HL-60 (cell line): Measurements from ENCODE around the gene FOXO6.
A peak's percentile ranks its signal among the peaks of the same experiment; 100 is the strongest.

Experiments
- DNase-seq, 2 experiments: peaks; one replicate each; pipeline ENCODE4 v3.0.0-alpha.2; 2010 to 2020; ENCODE audit warnings: low read depth in 1 of 2, low spot score in 1 of 2
- H3K27ac ChIP-seq: fragments of 250-450 bp; sonication (Bioruptor Pico); replicated peaks from 2 replicates; pipeline ENCODE4 v1.5.1; 2020; ENCODE audit warnings: mild to moderate bottlenecking, moderate library complexity
- H3K27me3 ChIP-seq: fragments of 250-450 bp; sonication (Bioruptor Pico); 2 replicates; pipeline ENCODE4 v1.5.1; 2021; ENCODE audit warnings: mild to moderate bottlenecking, moderate library complexity; ENCODE audit not compliant: insufficient read depth, poor library complexity, severe bottlenecking
- H3K4me3 ChIP-seq: replicated peaks from 2 replicates; pipeline ENCODE4 v1.5.1; 2011; ENCODE audit warnings: mild to moderate bottlenecking, control low read depth, low read length; ENCODE audit not compliant: insufficient read depth
- CTCF ChIP-seq: IDR thresholded peaks from one replicate; pipeline ENCODE4 v1.5.1; 2011; ENCODE audit warnings: low read length, control low read depth, inconsistent platforms; ENCODE audit not compliant: insufficient read depth
- GABPA ChIP-seq: IDR thresholded peaks from 2 replicates; pipeline ENCODE4 v1.6.1; 2012; ENCODE audit warnings: low read depth
- POLR2AphosphoS5 ChIP-seq: IDR thresholded peaks from 2 replicates; pipeline ENCODE4 v1.6.1; 2012; ENCODE audit warnings: low read depth
- SPI1 ChIP-seq: IDR thresholded peaks from 2 replicates; pipeline ENCODE4 v1.6.1; 2012; ENCODE audit warnings: low read depth, mild to moderate bottlenecking, borderline replicate concordance
- TF ChIP-seq, protein P1 (sequence below): IDR thresholded peaks from 2 replicates; pipeline ENCODE4 v1.6.1; 2012; ENCODE audit warnings: low read depth; ENCODE audit not compliant: insufficient replicate concordance

FOXO6 gene

GRCh38 chr1:41322835-41323234 is 38.4 kb upstream of the FOXO6 start:
- DNase-seq: peak in 1 of 2 experiments; percentile 67
- Histone ChIP-seq H3K27me3 (no peaks in the 10 kb centered on the region), H3K4me3 (no peak overlapping the region), H3K27ac (no peak overlapping the region)
- TF ChIP-seq CTCF: peak; percentile 70
- TF ChIP-seq, protein P1, sequence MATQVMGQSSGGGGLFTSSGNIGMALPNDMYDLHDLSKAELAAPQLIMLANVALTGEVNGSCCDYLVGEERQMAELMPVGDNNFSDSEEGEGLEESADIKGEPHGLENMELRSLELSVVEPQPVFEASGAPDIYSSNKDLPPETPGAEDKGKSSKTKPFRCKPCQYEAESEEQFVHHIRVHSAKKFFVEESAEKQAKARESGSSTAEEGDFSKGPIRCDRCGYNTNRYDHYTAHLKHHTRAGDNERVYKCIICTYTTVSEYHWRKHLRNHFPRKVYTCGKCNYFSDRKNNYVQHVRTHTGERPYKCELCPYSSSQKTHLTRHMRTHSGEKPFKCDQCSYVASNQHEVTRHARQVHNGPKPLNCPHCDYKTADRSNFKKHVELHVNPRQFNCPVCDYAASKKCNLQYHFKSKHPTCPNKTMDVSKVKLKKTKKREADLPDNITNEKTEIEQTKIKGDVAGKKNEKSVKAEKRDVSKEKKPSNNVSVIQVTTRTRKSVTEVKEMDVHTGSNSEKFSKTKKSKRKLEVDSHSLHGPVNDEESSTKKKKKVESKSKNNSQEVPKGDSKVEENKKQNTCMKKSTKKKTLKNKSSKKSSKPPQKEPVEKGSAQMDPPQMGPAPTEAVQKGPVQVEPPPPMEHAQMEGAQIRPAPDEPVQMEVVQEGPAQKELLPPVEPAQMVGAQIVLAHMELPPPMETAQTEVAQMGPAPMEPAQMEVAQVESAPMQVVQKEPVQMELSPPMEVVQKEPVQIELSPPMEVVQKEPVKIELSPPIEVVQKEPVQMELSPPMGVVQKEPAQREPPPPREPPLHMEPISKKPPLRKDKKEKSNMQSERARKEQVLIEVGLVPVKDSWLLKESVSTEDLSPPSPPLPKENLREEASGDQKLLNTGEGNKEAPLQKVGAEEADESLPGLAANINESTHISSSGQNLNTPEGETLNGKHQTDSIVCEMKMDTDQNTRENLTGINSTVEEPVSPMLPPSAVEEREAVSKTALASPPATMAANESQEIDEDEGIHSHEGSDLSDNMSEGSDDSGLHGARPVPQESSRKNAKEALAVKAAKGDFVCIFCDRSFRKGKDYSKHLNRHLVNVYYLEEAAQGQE: no peak

DNA sequence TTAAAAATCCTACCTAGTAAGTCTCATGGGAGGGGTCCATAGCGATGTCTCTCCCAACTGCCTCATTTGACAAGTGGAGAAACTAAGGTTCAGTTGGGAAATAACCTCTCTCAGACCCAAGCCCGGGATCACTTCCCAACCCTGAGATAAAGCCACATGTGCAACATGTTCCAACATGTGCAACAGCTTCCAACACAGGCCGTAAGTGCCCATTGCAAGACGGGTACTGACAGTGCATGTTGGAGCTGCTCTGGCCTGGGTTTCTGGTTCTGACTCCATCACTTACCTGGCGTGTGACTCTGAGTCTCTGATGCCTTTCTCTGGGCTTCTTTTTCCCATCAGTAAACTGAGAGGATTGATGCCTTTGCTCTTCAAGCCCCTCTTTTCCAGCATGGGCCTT is 38.0 kb upstream of the FOXO6 start:
- H3K27ac ChIP-seq: no peak overlapping the region
- no peak for TF ChIP-seq GABPA
- TF ChIP-seq, protein P1: no peak
- TF ChIP-seq SPI1: no peak
- TF ChIP-seq CTCF: no peak
- no peak for TF ChIP-seq POLR2AphosphoS5
- DNase-seq: no peak
- no peaks in the 10 kb centered on the region for H3K27me3 ChIP-seq
- no peak overlapping the region for H3K4me3 ChIP-seq

- Histone ChIP-seq H3K4me3 (no peak overlapping the region), H3K27me3 (no peaks in the 10 kb centered on the region), H3K27ac (no peak overlapping the region)
- no peak for TF ChIP-seq CTCF
- TF ChIP-seq, protein P1: no peak
- no peak for TF ChIP-seq GABPA
- no peak for TF ChIP-seq SPI1
- DNase-seq: no peak
Observed at GRCh38 chr1:41325801-41326200, 35.4 kb upstream of the FOXO6 start.
